NCI-H446 (cell line): ENCODE results near the gene AGO3.

ENCODE experiments used
- DNase-seq, 2 experiments: peaks; one replicate each; lab custom pipeline; 2025; lab: John Stamatoyannopoulos, UW

Gene AGO3

DNA sequence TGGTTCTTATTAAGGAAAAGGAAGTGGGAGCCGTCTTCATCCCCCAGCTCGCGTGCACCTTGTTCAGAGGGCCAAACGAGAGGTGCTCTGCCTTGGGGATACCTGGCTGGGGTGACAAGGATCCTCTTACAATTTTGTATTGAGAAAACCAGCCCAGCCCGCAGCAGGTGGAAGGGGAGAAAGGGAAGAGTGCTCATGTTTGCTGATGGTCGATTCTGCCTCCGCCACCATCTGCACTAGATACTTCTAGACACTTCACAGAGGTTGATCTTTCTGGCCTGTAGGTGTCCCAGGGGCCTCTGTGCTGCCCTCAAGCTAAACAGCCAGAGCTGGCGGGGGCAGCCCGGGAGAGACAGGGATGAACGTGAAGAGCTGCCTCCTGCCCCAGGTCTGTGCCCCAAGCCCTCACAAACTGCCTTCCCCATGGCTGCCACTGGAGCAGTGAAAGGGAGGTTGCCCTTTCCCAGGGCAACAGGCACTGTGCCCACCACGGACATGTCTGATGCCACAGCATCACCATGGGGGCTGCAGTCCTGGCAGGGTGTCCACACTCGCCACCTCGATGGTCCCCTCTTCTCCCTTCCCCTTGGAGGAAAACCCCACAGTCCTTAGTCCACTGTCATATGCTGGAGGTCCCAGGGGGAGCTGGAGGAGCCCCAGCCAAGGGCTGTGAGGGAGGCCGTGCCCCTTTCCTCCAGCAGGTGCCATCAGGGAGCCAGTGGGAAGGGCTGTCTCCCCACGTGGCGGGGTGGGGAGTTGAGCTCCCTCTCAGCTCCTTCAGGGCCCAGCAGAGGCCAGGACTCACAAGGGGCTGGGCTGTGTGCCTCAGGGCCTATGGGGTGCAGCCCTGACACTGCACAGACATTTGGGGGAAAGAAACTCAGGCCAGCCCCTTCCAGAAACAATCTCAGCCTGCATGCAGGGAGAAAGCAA lies 165.9 kb downstream of the AGO3 start:
- DNase-seq, result peak in 1 of 2 experiments; percentile 31

DNA sequence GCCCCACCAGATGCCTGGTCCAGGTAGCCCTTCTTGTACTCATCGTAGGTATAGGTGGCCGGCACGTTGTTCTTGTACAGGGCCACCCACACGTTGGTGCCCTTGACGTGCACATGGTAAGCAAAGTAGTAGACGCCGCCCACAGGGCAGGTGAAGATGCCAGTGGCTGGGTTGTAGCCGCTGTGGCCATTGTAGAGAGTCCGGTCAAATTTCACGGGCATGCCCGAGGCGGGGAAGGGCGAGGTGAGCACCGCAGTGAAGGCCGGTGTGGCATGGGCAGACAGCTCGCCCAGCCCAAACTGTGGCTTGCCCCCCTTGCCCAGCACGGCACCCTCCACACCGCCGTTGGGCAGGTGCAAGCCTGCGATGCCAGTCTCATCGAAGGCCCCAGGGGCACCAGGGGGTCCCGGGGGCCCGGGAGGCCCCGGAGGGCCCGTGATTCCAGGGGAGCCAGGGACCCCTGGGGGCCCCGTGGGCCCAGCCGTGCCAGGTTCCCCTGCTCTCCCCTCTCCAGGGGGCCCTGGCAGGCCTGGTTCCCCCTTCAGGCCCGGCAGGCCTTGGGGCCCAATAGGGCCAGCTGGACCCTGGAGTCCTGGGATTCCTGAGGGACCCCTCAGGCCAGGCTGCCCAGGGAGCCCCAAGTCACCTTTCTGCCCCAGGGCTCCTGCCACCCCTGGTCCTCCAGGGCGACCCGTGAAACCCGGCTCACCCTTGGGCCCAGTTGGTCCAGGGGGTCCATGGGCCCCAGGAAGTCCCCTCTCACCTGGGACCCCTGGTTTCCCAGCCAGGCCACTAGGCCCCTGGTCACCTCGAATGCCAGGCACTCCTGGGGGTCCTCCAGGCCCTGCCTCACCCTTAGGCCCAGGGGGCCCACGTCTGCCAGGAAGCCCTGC lies 167.0 kb downstream of the AGO3 start:
- no peak for DNase-seq

DNA sequence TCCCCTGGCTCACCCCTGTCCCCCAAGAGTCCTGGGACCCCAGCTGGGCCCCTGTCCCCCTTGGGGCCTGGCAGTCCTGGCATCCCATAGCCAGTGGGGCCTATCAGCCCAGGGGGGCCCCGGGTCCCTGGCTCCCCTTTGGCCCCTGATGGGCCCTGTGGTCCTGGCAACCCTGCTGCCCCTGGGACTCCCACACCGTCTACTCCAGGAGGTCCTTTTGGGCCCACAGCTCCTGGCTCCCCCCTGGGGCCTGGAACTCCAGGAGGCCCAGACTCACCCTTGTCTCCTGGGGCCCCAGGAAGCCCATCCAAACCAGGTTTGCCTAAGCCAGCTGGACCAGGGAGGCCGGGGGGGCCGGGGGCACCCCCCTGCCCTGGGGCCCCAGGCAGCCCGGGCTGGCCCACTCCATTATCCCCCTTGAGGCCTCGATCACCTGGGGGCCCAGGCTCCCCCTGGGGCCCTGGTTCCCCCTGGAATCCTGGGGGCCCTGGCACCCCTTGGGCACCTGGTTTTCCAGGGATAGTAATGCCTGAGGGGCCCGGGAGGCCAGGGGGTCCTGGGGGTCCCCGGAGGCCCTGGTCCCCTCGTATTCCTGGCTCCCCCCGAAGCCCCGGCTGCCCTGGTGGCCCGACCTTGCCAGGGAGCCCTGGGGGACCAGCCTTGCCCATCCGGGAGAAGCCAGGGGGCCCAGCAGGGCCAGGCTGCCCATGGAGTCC lies 167.9 kb downstream of the AGO3 start:
- DNase-seq, result no peak

- peak; percentile 77 to 89 for DNase-seq
Observed at GRCh38 chr1:36099681-36100341, 168.9 kb downstream of the AGO3 start.

- DNase-seq, result no peak
Observed at GRCh38 chr1:36100376-36100775, 169.5 kb downstream of the AGO3 start.

- DNase-seq, result no peak
Observed at GRCh38 chr1:36101546-36101945, 170.6 kb downstream of the AGO3 start.

DNA sequence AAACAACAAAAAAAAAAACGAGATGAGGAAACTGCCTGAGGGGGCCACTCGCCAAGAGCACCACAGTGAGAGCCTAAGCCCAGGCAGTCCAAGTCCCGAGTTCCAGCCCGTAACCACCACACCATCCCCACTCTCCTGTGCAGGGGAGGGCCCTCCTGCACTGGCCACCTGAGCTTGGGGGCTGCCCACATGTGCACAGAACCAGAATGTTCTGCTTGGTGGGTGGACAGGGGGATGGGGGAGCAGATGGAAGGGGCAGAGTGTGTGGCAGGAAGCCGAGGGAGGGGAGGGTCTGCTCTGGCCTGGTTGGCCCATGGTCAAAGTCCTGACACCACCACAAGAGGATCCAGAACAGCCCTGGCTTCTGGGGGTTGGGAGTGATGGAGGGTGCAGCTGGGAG lies 175.4 kb downstream of the AGO3 start:
- DNase-seq, result no peak

- no peak for DNase-seq
Observed at GRCh38 chr1:36107394-36107793, 176.5 kb downstream of the AGO3 start.

DNA sequence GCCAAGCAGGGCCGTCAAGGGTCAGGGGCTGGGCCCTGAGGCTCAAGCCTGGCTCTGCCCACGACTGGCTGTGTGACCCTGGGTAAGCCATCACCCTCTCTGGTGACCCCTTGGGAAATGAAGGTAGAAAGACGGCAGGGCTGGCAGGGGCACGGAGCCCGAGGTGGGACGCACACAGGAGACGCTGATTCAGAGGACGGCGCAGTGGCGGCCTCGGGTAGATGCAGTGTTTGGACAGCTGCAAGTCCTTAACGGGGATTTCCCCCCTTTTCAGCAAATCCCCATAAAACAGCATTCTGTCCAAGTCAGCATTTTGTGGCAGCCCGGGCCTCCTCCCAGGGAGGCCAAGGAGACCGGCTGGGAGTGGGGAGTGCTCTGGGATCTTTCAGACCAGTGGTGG lies 177.4 kb downstream of the AGO3 start:
- DNase-seq, result no peak

DNA sequence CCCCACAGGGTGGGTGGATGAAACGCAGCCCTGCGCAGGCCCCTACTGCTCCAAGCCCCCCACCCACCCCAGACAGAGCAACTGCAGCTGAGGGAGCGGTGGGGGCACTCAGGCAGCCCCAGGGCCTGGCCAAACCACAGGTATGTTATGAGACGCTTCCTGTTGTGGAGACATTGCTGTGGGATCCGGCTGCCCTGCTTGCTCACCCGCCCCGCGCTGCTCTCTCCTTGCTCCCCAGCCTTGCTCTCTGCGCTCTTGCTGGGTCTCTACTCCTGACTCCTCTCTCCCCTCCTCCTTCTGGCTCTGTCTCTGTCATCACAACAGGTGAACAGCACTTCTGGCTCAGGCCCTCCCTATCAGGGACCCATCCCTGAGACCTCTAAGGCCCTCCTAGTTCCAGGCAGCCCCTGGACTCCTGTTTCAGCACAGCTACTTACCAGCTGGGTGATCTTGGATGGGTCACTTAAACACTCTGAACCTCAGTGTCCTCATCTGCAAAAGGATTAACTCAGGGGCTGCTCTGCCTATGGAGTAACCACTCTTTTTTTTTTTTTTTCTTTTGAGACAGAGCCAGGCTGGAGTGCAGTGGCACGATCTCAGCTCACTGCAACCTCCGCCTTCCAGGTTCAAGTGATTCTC lies 178.3 kb downstream of the AGO3 start:
- DNase-seq, result no peak

GRCh38 chr1:36111151-36111550 lies 180.2 kb downstream of the AGO3 start:
- no peak for DNase-seq

GRCh38 chr1:36112823-36113222 lies 181.9 kb downstream of the AGO3 start:
- DNase-seq, result no peak

DNA sequence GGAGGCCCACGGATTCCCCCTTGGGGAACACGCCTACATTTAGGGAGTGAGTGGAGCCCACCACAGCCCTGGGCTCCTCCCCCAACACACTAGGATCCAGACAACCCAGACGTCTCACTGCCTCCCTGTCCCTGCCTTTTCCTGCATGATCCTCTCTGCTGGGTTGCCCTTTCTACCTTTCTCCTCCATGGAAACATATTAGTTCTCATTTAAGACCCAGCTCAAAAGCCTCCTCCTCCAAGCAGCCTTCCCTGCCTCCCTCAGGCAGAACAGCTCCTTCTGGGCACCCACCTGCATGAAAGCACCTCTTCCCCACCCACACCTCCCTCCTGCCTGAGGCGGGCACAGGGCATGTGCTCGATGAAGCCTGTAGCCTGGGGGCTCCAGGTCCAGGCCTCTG lies 183.5 kb downstream of the AGO3 start:
- no peak for DNase-seq

DNA sequence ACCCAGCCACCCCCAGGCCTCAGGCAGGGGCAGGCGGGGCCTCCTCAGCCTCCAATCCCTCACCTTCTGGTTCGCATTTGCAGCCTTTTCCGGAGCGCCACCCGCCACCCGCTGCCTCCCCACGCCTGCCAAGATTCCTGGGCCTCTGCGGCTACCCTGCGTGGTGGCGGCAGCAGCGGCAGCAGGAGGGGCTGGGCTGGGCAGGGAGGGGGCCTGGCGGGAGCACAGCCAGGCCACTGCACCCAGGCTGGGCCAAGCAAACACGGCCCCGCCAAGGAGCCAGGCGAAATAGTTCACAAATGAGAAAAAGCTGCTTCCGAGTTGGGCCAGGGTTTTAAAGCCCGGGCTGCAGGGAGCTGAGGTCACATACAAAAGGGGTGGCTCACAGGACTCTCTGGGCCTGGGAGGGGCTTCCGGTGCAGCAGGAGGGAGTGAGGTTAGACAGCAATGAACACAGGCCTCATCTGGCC lies 184.3 kb downstream of the AGO3 start:
- DNase-seq, result peak; percentile 72 to 95

DNA sequence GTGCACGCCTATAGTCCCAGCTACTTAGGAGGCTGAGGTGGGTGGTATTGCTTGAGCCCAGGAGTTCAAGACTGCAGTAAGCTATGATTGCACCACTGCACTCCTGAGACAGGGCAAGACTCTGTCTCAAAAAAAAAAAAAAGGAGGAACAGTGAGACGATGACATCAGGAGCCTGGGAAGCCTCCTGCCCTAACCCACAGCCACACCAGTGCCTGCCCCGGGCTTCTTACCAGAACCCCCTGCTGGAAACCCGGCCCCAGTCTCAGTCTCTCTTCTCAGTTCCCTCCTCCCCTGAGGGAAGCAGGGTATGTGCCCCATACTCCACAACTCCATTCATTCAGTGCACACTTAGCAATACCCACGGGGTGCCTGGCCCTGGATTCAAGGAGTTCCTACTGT lies 185.0 kb downstream of the AGO3 start:
- DNase-seq, result no peak

DNA sequence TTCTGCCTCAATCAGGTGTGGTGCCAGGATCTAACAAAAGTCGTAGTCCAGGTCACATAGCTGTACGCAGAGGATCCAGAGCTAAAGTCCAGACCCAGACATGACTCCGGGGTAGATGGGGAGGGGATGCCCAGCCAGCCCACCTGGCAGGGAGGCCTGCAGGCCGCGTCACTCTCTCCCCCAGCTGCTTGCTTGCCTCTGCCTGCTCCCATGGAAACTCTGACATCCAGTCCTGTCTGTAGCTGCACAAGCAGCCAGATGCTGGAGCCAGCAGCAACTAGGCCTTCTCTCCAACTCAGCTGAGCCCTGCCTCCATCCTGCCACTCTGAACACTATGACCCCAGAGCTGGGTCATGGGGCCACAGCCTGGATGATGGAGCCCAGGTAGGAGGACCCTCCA lies 186.0 kb downstream of the AGO3 start:
- no peak for DNase-seq

DNA sequence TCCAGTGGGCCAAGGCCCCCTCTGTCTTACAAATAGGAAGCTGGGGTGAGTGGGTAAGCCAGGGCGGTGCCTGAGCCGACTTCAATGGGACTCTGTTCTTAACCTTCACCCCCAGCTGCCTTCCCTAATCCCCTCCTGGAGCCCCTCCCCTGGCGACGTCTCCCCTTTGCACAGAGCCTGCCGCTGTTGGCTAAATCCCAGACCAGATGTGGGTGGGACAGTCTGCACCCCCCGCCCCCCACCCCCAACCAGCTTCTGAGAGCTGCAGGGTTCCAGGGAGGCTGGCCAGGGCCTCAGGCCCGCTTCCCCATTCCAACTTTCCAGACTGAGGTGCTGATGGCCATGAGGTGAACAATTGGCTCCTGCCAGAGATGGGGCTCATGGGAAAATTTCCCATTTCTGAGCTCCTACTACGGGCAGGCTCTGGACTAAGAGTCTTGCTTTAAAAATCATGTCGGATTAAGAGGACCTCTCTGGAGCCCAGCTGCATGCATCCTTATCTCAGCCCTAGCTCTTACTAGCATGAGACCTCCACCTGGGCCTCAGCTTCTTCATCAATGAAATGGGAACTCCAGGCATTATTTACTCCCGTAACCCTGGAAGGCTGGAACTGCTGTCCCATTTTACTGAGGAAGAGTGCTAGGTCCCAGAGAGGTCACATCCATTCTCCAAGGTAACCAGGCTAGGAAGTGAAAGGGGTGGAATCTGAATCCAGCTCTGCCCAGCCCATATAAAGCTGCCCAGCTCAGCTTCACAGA lies 187.7 kb downstream of the AGO3 start:
- no peak for DNase-seq

GRCh38 chr1:36119456-36119855 lies 188.6 kb downstream of the AGO3 start:
- no peak for DNase-seq
